Stimulated activated naive CD8-positive, alpha-beta T cell treated with anti-CD3 and anti-CD28 coated beads, Interleukin-15, amount 100 ng/mL, for 72 hours (primary cell): ENCODE results near the gene DEGS1.
A peak's percentile ranks its signal among the peaks of the same experiment; 100 is the strongest.

Experiments
- ATAC-seq: fragments of 150-1000 bp; cut with Tn5 transposase; 2 replicates; pipeline ENCODE4 v1.10.0; 2021; ENCODE audit warnings: mild to moderate bottlenecking, moderate library complexity
- DNase-seq, 2 donors: peaks; one replicate each; pipeline ENCODE4 v3.0.0; 2021 to 2022
- H3K27ac Mint-ChIP-seq, 2 donors: one replicate each; pipeline ENCODE4 v1.8.0; 2022; ENCODE audit warnings: mild to moderate bottlenecking in 2 of 2, mixed read lengths in 2 of 2, moderate library complexity in 2 of 2
- H3K27me3 Mint-ChIP-seq: one replicate; pipeline ENCODE4 v1.8.0; 2022; ENCODE audit warnings: mixed read lengths
- H3K4me1 Mint-ChIP-seq: one replicate; pipeline ENCODE4 v1.8.0; 2022; ENCODE audit warnings: mild to moderate bottlenecking, mixed read lengths
- H3K4me3 Mint-ChIP-seq, 2 donors: one replicate each; pipeline ENCODE4 v1.8.0; 2022; ENCODE audit warnings: mild to moderate bottlenecking in 2 of 2, mixed read lengths in 2 of 2, moderate library complexity in 1 of 2
- H3K9me3 Mint-ChIP-seq, 2 donors: one replicate each; pipeline ENCODE4 v1.8.0; 2022; ENCODE audit warnings: mixed read lengths in 2 of 2

DEGS1 gene

DNA sequence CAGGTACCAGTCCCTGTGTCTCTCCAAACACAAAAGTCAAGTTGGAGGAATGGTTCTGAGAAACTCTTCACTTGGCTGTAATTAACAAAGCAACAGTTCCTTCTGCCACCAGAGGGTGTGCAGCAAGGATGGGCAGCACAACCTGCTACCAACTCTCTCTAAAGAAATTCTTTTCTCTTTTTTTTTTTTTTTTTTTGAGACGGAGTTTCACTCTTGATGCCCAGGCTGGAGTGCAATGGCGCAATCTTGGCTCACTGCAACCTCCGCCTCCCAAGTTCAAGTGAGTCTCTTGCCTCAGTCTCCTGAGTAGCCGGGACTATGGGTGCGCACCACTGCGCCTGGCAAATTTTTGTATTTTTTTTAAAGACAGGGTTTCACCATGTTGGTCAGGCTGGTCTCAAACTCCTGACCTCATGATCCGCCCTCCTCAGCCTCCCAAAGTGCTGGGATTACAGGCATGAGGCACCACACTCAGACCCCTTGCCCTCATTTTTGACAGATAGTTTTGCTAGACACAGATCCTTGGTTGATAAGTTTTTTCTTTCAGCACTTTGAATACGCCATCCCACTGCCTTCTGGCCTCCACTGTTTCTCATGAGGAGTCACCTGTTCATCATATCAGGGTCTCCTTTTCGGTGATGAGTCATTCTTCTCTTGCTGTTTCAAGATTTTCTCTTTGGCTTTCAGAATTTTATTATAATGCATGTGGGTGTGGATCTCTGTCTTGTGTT is 12.1 kb upstream of the DEGS1 start:
- Mint-ChIP-seq H3K27me3 (peaks cover 8% of the 10 kb centered on the region), H3K4me1 (peaks cover 44% of the 10 kb centered on the region), H3K27ac (no peak overlapping the region), H3K4me3 (peak overlapping the region in 1 of 2 donors; percentile 42), H3K9me3 (peaks cover 13 to 20% of the 10 kb centered on the region in 2 donors)
- DNase-seq (no peak), ATAC-seq (no peak)

DNA sequence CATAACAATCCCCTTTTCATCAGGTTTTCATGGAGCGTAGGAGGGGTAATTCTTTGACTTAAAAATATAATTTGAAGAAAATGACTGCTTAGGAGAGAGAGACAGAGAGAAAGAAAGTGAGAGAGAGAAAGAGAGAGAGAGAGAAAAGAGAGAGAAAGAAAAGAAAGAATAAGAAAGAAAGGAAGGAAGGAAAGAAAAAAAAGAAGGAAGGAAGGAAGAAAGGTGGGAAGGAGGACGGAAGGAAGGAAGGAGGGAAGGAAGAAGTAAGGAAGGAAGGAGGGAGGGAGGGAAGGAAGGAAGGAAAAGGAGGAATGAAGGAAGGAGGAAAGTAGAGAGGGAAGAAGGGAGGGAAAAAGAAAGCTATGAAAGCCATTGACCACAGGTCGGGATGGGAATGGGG is 10.8 kb upstream of the DEGS1 start:
- no peak overlapping the region for H3K4me3 Mint-ChIP-seq
- ATAC-seq: no peak
- peaks cover 45% of the 10 kb centered on the region for H3K4me1 Mint-ChIP-seq
- no peak for DNase-seq
- H3K27ac Mint-ChIP-seq: no peak overlapping the region
- peaks cover 13 to 20% of the 10 kb centered on the region in 2 donors for H3K9me3 Mint-ChIP-seq
- H3K27me3 Mint-ChIP-seq: peaks cover 10% of the 10 kb centered on the region

DNA sequence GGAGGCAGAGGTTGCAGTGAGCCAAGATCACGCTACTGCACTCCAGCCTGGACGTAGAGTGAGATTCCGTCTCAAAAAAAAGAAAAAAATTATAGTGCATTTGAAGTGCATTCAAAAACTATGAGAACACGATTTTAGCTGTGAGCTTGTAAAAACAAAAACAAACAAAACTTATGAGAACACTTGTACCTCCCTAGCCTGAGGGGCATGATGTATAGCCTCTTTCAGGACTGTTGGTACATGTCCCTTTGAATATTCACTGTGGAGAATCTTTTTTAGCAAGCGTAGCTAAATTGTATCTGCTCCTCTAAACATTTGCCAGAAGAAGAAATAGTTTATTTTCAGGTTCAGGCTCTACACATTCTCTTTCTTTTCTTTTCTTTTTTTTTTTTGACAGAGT is 9.5 kb upstream of the DEGS1 start:
- no peak overlapping the region for H3K4me3 Mint-ChIP-seq
- ATAC-seq: no peak

DNA sequence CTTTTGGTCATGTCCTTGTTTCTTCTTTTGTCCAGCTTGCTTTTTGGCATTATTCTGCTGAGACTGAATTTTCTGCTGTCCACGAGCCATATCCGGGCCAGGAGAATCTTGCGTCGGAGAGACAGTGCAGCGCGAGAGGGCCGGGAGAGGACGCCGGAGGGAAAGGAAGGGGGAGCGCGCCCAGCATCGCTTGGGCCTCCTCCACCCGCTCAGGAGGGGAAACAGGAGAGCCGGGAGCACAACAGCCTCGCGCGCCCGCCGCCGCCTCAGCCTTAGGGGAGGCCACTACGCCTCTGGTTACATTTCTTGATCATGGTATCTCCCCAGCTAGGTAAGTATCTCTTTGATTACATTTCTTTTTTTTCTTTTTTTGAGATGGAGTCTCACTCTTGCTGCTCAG is 7.4 kb upstream of the DEGS1 start:
- no peak for DNase-seq

More for the DNA sequence above, 9.5 kb upstream of the DEGS1 start:
- H3K4me1 Mint-ChIP-seq: peaks cover 43% of the 10 kb centered on the region
- DNase-seq: no peak
- H3K9me3 Mint-ChIP-seq: peaks cover 13 to 20% of the 10 kb centered on the region in 2 donors
- no peak overlapping the region for H3K27ac Mint-ChIP-seq
- peaks cover 10% of the 10 kb centered on the region for H3K27me3 Mint-ChIP-seq

DNA sequence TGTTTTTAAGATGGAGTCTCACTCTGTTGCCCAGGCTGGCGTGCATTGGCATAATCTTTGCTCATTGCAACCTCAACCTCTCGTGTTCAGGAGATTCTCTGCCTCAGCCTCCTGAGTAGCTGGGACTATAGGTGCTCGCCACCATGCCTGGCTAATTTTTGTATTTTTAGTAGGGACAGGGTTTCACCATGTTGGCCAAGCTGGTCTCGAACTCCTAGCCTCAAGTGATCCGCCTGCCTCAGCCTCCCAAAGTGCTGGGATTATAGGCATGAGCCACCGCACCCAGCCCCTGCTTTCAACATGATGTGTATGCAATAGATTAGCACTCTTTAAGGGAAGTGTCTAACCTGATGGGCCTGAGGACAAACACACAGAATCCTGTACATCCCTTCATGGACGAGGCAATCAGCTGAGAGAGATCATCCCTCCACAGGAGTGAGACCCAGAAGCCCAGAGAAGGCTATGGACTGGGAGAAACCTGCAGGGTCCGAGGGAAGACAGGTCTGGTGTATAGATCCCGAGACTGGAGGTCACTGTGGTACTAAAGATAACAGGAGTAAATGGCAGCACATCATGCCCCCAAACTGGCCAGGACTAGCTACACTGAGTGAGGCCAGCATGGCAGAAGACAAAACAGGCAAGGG is 5.6 kb upstream of the DEGS1 start:
- Mint-ChIP-seq H3K4me3 (no peak overlapping the region), H3K4me1 (peaks cover 26% of the 10 kb centered on the region), H3K9me3 (no peaks in the 10 kb centered on the region), H3K27me3 (peaks cover 17% of the 10 kb centered on the region), H3K27ac (no peak overlapping the region)
- no peak for ATAC-seq
- no peak for DNase-seq

More for the DNA sequence above, 7.4 kb upstream of the DEGS1 start:
- H3K4me3 Mint-ChIP-seq: peak overlapping the region; percentile 51 to 68
- ATAC-seq: peak; percentile 45
- no peak overlapping the region for H3K27ac Mint-ChIP-seq
- H3K27me3 Mint-ChIP-seq: peaks cover 10% of the 10 kb centered on the region
- H3K9me3 Mint-ChIP-seq: peaks cover 13 to 16% of the 10 kb centered on the region in 2 donors
- H3K4me1 Mint-ChIP-seq: peaks cover 22% of the 10 kb centered on the region

DNA sequence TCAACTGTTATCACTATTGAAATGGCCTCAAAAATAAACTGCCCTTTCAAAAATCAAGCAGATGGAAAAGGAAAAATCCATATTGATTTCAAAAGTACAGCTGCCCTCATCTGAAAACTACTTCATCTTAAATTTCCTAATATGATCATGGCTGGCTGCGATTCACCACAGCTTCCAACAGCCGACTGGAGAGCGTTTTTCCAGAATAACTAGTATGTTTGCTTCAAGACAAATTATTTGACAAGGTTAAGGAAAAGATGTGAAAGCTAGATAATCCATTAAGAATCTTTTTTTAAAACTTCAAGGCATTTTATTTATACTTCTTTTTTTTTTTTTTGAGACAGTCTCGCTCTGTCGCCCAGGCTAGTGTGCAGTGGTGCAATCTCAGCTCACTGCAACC is 4.1 kb upstream of the DEGS1 start:
- Mint-ChIP-seq H3K27ac (no peak overlapping the region), H3K4me3 (no peak overlapping the region), H3K27me3 (peaks cover 17% of the 10 kb centered on the region), H3K4me1 (peaks cover 30% of the 10 kb centered on the region), H3K9me3 (no peaks in the 10 kb centered on the region)
- ATAC-seq (no peak), DNase-seq (no peak)

DNA sequence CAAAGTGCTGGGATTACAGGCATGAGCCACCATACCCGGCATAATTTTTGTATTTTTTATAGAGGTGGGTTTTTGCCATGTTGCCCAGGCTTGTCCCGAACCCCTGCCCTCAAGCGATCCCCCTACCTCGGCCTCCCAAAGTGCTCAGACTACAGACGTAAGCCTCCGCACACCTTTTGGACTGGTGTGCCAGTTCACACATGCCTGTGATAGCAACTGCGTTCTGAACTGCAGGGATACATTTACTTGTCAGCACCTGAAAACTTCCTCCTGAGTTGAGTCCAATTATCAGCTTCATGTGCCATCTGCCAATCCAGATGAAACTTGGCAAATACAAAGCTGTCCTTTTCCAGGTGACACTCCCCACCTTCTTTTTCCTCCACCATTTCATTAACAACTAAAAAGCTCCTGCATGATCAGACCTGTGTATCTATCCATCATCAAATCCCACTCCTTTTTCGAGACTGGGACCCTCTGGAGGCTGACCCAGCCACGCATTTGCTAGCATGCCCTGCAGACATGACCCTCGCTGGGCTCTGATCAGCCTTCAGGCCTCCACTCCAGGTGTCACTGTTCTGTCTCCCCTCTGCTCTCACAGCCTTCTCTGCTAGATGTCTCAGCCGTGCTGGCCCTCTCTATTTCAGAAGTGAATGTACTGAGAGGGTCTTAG is 2.1 kb upstream of the DEGS1 start:
- DNase-seq (no peak), ATAC-seq (no peak)
- H3K27me3 Mint-ChIP-seq: peaks cover 10% of the 10 kb centered on the region
- H3K4me3 Mint-ChIP-seq: no peak overlapping the region
- H3K4me1 Mint-ChIP-seq: peaks cover 43% of the 10 kb centered on the region
- no peaks in the 10 kb centered on the region for H3K9me3 Mint-ChIP-seq
- peak overlapping the region in 1 of 2 donors; percentile 42 for H3K27ac Mint-ChIP-seq

DNA sequence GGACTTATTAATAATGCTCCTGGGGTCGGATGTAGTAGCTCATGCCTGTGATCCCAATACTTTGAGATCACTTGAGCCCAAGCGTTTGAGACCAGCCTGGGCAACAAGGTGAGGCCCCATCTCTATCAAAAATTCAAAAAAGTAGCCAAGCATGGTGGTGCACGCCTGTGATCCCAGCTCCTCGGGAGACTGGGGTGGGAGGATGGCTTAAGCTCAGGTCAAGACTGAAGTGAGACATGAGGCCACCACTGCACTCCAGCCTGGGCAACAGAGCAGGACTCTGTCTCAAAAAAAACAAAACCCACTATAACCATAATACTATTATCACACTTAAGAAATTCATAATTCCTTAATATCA is 1.6 kb upstream of the DEGS1 start:
- H3K27ac Mint-ChIP-seq: no peak overlapping the region
- H3K9me3 Mint-ChIP-seq: no peaks in the 10 kb centered on the region
- H3K4me3 Mint-ChIP-seq: no peak overlapping the region

DNA sequence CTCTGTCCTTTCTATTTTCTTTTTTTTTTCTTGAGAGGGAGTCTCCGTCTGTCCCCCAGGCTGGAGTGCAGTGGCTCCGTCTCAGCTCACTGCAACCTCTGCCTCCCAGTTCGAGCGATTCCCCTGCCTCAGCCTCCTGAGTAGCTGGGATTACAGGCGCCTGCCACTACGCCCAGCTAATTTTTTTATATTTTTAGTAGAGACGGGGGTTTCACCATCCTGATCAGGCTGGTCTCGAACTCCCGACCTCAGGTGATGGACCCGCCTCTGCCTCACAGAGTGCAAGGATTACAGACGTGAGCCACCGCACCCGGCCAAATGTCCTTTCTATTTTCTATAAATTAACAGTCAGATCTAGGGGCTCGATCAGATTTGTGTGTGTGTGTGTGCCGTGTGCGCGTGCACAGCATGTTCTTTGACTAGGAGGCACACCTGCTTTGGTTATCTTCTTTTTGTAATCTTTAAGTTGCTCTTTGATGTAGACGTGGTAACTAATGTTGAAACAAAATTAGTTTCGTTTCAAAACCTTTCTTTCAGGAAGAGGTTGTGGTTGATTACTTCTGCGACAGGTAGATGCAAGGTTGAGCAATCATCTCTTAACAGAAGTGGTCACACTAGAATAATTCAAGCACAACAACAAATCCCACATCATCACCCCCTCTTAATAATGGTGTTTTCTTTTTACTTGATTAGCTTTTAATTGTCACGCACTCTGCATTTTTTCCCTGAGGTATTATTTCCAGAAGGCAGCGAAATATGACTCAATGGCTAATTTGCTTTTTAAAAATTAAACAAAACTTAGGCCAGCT is 779 bp upstream of the DEGS1 start:
- Mint-ChIP-seq H3K27ac (peak overlapping the region; percentile 99), H3K4me3 (peak overlapping the region; percentile 74 to 91), H3K27me3 (peaks cover 8% of the 10 kb centered on the region), H3K9me3 (no peaks in the 10 kb centered on the region), H3K4me1 (peaks cover 55% of the 10 kb centered on the region)
- peak; percentile 38 to 63 for DNase-seq
- ATAC-seq: peak; percentile 69

More for the DNA sequence above, 1.6 kb upstream of the DEGS1 start:
- ATAC-seq (no peak), DNase-seq (no peak)
- H3K27me3 Mint-ChIP-seq: peaks cover 8% of the 10 kb centered on the region
- H3K4me1 Mint-ChIP-seq: peaks cover 47% of the 10 kb centered on the region

DNA sequence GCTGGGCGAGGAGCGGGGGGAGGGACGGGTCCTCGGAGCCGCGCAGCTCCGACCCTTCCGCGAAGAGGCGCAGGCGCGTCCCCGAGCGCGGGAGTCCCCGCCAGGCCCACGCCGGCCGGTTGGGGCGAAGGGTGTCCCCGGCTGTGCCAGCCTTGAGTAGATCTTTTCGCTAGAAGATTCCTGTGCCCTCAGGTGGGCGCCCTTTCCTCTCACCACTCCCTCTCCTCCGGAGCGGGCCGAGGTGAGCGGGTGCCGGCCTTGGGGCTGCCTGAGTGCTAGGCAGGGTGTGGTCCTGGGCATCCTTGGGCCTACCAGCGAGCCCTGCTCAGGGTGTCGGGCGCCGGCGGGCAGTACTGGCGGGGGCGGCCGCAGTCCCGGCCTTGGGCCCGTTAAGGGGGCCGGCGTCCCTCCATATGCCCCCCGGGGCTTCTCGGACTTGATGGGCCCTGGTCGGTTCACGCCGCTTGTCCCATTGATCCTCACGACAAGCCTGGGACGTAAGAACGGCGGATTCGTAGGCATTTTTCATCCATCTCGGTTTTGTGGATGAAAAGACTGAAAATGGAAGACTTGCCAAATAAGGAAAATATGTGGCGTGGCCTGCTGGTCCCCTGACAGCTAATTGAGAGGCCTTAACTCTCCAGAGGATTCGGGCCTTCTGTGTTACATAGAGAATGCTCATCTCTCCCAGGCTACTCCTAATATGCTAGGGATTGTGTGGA is 712 bp downstream of the DEGS1 start:
- Mint-ChIP-seq H3K4me3 (peak overlapping the region; percentile 89 to 95), H3K27me3 (peaks cover 8% of the 10 kb centered on the region), H3K4me1 (peaks cover 66% of the 10 kb centered on the region), H3K27ac (peak overlapping the region; percentile 96), H3K9me3 (no peaks in the 10 kb centered on the region)
- DNase-seq (peak; percentile 76 to 80), ATAC-seq (peak; percentile 70)

DNA sequence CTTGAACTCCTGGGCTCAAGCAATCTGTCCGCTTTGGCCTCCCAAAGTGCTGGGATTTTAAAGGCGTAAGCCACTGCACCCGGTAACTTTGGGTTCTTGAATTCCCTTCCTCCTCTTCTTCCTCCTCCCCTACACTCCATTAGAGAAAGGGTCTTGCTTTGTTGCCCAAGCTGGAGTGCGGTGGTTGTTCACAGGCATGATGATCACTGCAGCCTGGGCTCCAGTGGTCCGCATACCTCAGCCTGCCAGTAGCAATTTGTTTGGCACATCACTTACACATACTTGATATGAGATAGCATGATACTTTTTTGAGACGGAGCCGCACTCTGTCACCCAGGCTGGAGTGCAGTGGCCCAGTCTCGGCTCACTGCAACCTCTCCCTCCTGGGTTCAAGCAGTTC is 2.2 kb downstream of the DEGS1 start:
- Mint-ChIP-seq H3K27me3 (peaks cover 8% of the 10 kb centered on the region), H3K4me3 (peak overlapping the region; percentile 89 to 95), H3K9me3 (no peaks in the 10 kb centered on the region), H3K4me1 (peaks cover 69% of the 10 kb centered on the region), H3K27ac (peak overlapping the region; percentile 74 to 96)
- no peak for DNase-seq
- ATAC-seq: no peak

DNA sequence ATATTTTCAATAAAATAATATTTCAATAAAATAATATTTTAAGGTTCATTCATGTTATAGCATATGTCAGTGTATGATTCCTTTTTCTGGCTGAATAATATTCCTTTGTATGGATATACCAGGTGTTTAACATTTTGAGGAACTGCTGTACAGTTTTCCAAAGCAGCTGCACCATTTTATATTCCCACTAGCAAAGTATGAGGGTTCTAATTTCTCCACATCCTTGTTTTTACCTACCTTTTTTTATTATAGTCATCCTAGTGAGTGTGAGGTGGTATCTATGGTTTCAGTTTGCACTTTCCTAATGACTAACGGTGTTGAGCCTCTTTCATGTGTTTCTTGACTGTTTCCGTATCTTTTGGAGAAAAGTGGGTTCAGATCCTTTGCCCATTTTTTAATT is 5.2 kb downstream of the DEGS1 start:
- Mint-ChIP-seq H3K27me3 (no peaks in the 10 kb centered on the region), H3K4me3 (peak overlapping the region; percentile 61 to 65), H3K27ac (peak overlapping the region; percentile 67 to 89), H3K4me1 (peaks cover 47% of the 10 kb centered on the region), H3K9me3 (no peaks in the 10 kb centered on the region)
- no peak for DNase-seq
- ATAC-seq: peak; percentile 66

DNA sequence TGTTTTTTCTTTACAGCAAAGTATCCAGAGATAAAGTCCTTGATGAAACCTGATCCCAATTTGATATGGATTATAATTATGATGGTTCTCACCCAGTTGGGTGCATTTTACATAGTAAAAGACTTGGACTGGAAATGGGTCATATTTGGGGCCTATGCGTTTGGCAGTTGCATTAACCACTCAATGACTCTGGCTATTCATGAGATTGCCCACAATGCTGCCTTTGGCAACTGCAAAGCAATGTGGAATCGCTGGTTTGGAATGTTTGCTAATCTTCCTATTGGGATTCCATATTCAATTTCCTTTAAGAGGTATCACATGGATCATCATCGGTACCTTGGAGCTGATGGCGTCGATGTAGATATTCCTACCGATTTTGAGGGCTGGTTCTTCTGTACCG is 6.5 kb downstream of the DEGS1 start:
- ATAC-seq: no peak
- Mint-ChIP-seq H3K27ac (no peak overlapping the region), H3K4me1 (peaks cover 41% of the 10 kb centered on the region), H3K4me3 (no peak overlapping the region), H3K9me3 (no peaks in the 10 kb centered on the region), H3K27me3 (no peaks in the 10 kb centered on the region)
- no peak for DNase-seq

DNA sequence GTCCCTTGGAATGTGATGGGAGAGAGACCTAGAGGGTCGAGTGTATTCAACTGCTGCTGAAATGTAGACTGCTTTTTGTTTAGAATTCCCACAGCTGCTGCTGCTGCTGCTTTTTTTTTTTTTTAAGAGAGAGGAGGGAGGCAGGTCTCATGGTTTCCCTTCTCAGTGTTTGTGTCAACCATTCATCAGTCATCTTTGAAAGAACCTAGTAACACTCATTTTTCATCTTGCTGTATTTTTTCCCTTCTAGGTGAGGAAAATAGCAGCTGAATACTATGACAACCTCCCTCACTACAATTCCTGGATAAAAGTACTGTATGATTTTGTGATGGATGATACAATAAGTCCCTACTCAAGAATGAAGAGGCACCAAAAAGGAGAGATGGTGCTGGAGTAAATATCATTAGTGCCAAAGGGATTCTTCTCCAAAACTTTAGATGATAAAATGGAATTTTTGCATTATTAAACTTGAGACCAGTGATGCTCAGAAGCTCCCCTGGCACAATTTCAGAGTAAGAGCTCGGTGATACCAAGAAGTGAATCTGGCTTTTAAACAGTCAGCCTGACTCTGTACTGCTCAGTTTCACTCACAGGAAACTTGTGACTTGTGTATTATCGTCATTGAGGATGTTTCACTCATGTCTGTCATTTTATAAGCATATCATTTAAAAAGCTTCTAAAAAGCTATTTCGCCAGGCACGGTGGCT is 9.2 kb downstream of the DEGS1 start:
- H3K27me3 Mint-ChIP-seq: no peaks in the 10 kb centered on the region
- DNase-seq (no peak), ATAC-seq (peak; percentile 66)
- H3K4me1 Mint-ChIP-seq: peaks cover 20% of the 10 kb centered on the region
- no peak overlapping the region for H3K27ac Mint-ChIP-seq
- no peak overlapping the region for H3K4me3 Mint-ChIP-seq
- no peaks in the 10 kb centered on the region for H3K9me3 Mint-ChIP-seq
